ENCODE measurements around the gene SORCS2.

Gene SORCS2

GRCh38 chr4:7547368-7548040 lies 355.2 kb downstream of the SORCS2 start:
- Histone ChIP-seq H3K4me3 (replicated peaks; ENCODE audit: low read depth, low read length) (no peak overlapping the region), H3K27me3 (replicated peaks; ENCODE audit: control insufficient read depth, insufficient read depth, low read length) (no peaks in the 10 kb centered on the region; the same call in 1 of the 2 replicates), H3K36me3 (ENCODE audit: control insufficient read depth, insufficient read depth, low read length) (no peaks in the 10 kb centered on the region)
- no peak for DNase-seq (ENCODE audit: extremely low read depth, insufficient read length)
- no peak for TF ChIP-seq CTCF (IDR thresholded peaks at IDR 0.05; ENCODE audit: insufficient read depth, low read length, poor library complexity, severe bottlenecking)

GRCh38 chr4:7549866-7550265 lies 357.5 kb downstream of the SORCS2 start:
- Histone ChIP-seq H3K36me3 (ENCODE audit: control insufficient read depth, insufficient read depth, low read length) (no peaks in the 10 kb centered on the region), H3K27me3 (replicated peaks; ENCODE audit: control insufficient read depth, insufficient read depth, low read length) (no peaks in the 10 kb centered on the region; the same call in 1 of the 2 replicates), H3K4me3 (replicated peaks; ENCODE audit: low read depth, low read length) (no peak overlapping the region)
- TF ChIP-seq CTCF (IDR thresholded peaks at IDR 0.05; ENCODE audit: insufficient read depth, low read length, poor library complexity, severe bottlenecking) = no peak
- no peak for DNase-seq (ENCODE audit: extremely low read depth, insufficient read length)

- H3K27me3 ChIP-seq (replicated peaks; ENCODE audit: control insufficient read depth, insufficient read depth, low read length) = no peaks in the 10 kb centered on the region; the same call in 1 of the 2 replicates
- no peak for TF ChIP-seq CTCF (IDR thresholded peaks at IDR 0.05; ENCODE audit: insufficient read depth, low read length, poor library complexity, severe bottlenecking)
- no peaks in the 10 kb centered on the region for H3K36me3 ChIP-seq (ENCODE audit: control insufficient read depth, insufficient read depth, low read length)
- H3K4me3 ChIP-seq (replicated peaks; ENCODE audit: low read depth, low read length) = no peak overlapping the region
- no peak for DNase-seq (ENCODE audit: extremely low read depth, insufficient read length)
These were observed 360.1 kb downstream of the SORCS2 start for GRCh38 chr4:7552466-7552865.

GRCh38 chr4:7553280-7553679 lies 360.9 kb downstream of the SORCS2 start:
- TF ChIP-seq CTCF (IDR thresholded peaks at IDR 0.05; ENCODE audit: insufficient read depth, low read length, poor library complexity, severe bottlenecking) = no peak
- Histone ChIP-seq H3K4me3 (replicated peaks; ENCODE audit: low read depth, low read length) (no peak overlapping the region), H3K36me3 (ENCODE audit: control insufficient read depth, insufficient read depth, low read length) (no peaks in the 10 kb centered on the region), H3K27me3 (replicated peaks; ENCODE audit: control insufficient read depth, insufficient read depth, low read length) (no peaks in the 10 kb centered on the region)
- DNase-seq (ENCODE audit: extremely low read depth, insufficient read length) = no peak

- TF ChIP-seq CTCF (IDR thresholded peaks at IDR 0.05; ENCODE audit: insufficient read depth, low read length, poor library complexity, severe bottlenecking) = no peak
- no peaks in the 10 kb centered on the region for H3K27me3 ChIP-seq (replicated peaks; ENCODE audit: control insufficient read depth, insufficient read depth, low read length)
These were observed 362.6 kb downstream of the SORCS2 start for GRCh38 chr4:7554905-7555304.

GRCh38 chr4:7556558-7556957 lies 364.2 kb downstream of the SORCS2 start:
- H3K4me3 ChIP-seq (replicated peaks; ENCODE audit: low read depth, low read length) = no peak overlapping the region
- no peaks in the 10 kb centered on the region for H3K27me3 ChIP-seq (replicated peaks; ENCODE audit: control insufficient read depth, insufficient read depth, low read length)
- TF ChIP-seq CTCF (IDR thresholded peaks at IDR 0.05; ENCODE audit: insufficient read depth, low read length, poor library complexity, severe bottlenecking) = no peak
- no peaks in the 10 kb centered on the region for H3K36me3 ChIP-seq (ENCODE audit: control insufficient read depth, insufficient read depth, low read length)
- no peak for DNase-seq (ENCODE audit: extremely low read depth, insufficient read length)

More at GRCh38 chr4:7554905-7555304, 362.6 kb downstream of the SORCS2 start:
- DNase-seq (ENCODE audit: extremely low read depth, insufficient read length) = no peak
- Histone ChIP-seq H3K4me3 (replicated peaks; ENCODE audit: low read depth, low read length) (no peak overlapping the region), H3K36me3 (ENCODE audit: control insufficient read depth, insufficient read depth, low read length) (no peaks in the 10 kb centered on the region)

All from GM06990 (cell line).